Measurements from ENCODE around the gene CCDC194. TPM values are rescaled to one million over a fixed set of nuclear protein-coding genes. Genes with fewer than 3 reads are reported as not detected.

The CCDC194 gene
- total and polyA plus RNA-seq, 2 donors from 2014 or later, result 0.57 TPM; not detected in 1

DNA sequence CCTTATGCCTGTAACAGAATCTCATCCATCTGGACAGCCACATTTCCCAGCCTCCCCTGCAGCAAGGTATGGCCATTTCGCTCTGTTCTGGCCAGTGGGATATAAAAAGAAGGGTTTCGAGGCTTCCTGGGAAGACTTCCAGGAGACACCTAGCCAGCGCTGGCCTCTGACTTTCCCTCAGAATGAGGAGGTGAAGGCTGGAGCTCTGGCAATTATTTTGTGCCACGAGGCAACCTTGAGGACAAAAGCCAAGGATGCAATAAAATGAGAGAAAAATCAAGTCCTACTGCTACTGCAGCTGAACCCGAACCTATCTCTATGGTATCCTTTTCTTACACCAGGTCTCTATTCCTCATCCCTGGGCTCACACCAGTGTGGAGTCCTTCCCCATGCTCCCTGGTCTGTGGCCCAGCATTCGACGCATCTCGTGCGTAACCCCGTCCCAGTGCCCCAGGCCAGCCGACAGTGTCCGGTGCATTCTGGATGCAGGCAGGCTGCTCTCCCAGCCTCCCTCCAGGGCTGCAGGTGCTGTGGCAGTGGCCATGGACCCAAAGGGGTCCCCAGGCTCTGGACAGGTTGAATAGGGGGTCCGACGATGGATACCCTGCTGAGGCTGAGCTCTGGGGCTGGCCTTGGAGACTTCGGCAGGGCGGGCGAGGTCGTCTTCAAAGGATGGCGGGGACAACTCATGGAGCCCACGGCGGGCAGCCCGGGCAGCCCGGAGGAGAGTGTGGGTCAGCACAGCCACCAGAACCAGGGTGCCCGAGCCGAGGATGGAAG, 42.3 kb upstream of the CCDC194 start:
- no peaks in the 10 kb centered on the region for H3K27me3 ChIP-seq (ENCODE audit: control insufficient read depth, insufficient read depth, low read length)
- intact Hi-C loops (cut with DNase I), result no loop called here
- H3K36me3 ChIP-seq (ENCODE audit: control insufficient read depth in 2 of 3, insufficient read depth in 3 of 3, low read length in 3 of 3), result no peaks in the 10 kb centered on the region
- H3K4me3 ChIP-seq (ENCODE audit: low read length in 3 of 3), result no peak overlapping the region
- H3K9me3 ChIP-seq (ENCODE audit: control insufficient read depth in 2 of 3, insufficient read depth in 1 of 3, low read length in 3 of 3), result peaks cover 0 to 3% (median 0%) of the 10 kb centered on the region in 3 donors
- H3K27ac ChIP-seq (ENCODE audit: low read depth in 2 of 2, low read length in 2 of 2), result no peak overlapping the region
- FAIRE-seq (no peak), DNase-seq (no peak)
- TF ChIP-seq CTCF (IDR thresholded peaks at IDR 0.05; ENCODE audit: borderline replicate concordance, extremely low read depth, insufficient read depth), result no peak
- H3K4me1 ChIP-seq (ENCODE audit: control insufficient read depth in 2 of 3, insufficient read depth in 2 of 3, low read depth in 1 of 3, low read length in 3 of 3), result no peaks in the 10 kb centered on the region
- H3K9ac ChIP-seq (ENCODE audit: low read length in 3 of 3), result no peak overlapping the region

DNA sequence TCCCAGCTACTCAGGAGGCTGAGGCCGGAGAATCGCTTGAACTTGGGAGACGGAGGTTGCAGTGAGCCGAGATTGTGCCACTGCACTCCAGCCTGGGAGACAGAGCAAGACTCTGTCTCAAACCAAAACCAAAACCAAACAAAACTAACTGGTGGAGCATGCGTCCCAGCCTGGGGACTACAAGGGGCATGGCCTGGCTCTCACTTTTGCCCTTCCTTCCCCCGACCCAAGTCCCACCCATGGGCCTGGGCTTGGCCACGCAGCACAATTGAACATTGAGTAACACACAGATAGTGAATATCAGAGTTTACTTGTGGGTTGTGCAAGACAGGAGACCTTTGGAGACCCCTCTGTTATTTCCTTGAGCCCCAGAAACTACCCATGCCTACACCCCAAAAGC, 41.2 kb upstream of the CCDC194 start:
- Histone ChIP-seq H3K9ac (ENCODE audit: low read length in 3 of 3) (no peak overlapping the region), H3K4me1 (ENCODE audit: control insufficient read depth in 2 of 3, insufficient read depth in 2 of 3, low read depth in 1 of 3, low read length in 3 of 3) (no peaks in the 10 kb centered on the region), H3K27me3 (ENCODE audit: control insufficient read depth, insufficient read depth, low read length) (no peaks in the 10 kb centered on the region), H3K27ac (ENCODE audit: low read depth in 2 of 2, low read length in 2 of 2) (no peak overlapping the region), H3K9me3 (ENCODE audit: control insufficient read depth in 2 of 3, insufficient read depth in 1 of 3, low read length in 3 of 3) (peaks cover 0 to 3% (median 0%) of the 10 kb centered on the region in 3 donors), H3K4me3 (ENCODE audit: low read length in 3 of 3) (no peak overlapping the region), H3K36me3 (ENCODE audit: control insufficient read depth in 2 of 3, insufficient read depth in 3 of 3, low read length in 3 of 3) (no peaks in the 10 kb centered on the region)
- FAIRE-seq (no peak), DNase-seq (no peak)
- intact Hi-C loops (cut with DNase I), result no loop called here
- no peak for TF ChIP-seq CTCF (IDR thresholded peaks at IDR 0.05; ENCODE audit: borderline replicate concordance, extremely low read depth, insufficient read depth)

- Histone ChIP-seq H3K9me3 (ENCODE audit: control insufficient read depth in 2 of 3, insufficient read depth in 1 of 3, low read length in 3 of 3) (peaks cover 0 to 3% (median 0%) of the 10 kb centered on the region in 3 donors), H3K9ac (ENCODE audit: low read length in 3 of 3) (no peak overlapping the region), H3K36me3 (ENCODE audit: control insufficient read depth in 2 of 3, insufficient read depth in 3 of 3, low read length in 3 of 3) (no peaks in the 10 kb centered on the region), H3K4me1 (ENCODE audit: control insufficient read depth in 2 of 3, insufficient read depth in 2 of 3, low read depth in 1 of 3, low read length in 3 of 3) (no peaks in the 10 kb centered on the region), H3K4me3 (ENCODE audit: low read length in 3 of 3) (no peak overlapping the region), H3K27me3 (ENCODE audit: control insufficient read depth, insufficient read depth, low read length) (no peaks in the 10 kb centered on the region), H3K27ac (ENCODE audit: low read depth in 2 of 2, low read length in 2 of 2) (no peak overlapping the region)
- FAIRE-seq, result no peak
- intact Hi-C loops (cut with DNase I), result no loop called here
- DNase-seq, result no peak
- no peak for TF ChIP-seq CTCF (IDR thresholded peaks at IDR 0.05; ENCODE audit: borderline replicate concordance, extremely low read depth, insufficient read depth)
Measured at GRCh38 chr19:17431417-17431816, 37.4 kb upstream of the CCDC194 start.
